OCI-LY7 (cell line): ENCODE data around the gene KIAA0232. TPM values are rescaled to one million over a fixed set of nuclear protein-coding genes. Genes with fewer than 3 reads are reported as not detected.

Experiments
- BruUV-seq: library from RNA; stranded (reverse); fragments of 400-500 nt; replicated peaks from 2 replicates; lab custom pipeline; 2021; lab: Mats Ljungman, UMichigan
- CTCF ChIA-PET: fragments of 300-600 bp; sonication (Branson Sonifier 250); formaldehyde crosslinking; loops from one replicate; lab custom pipeline; 2022; ENCODE audit warnings: antibody characterized with exemption; ENCODE audit not compliant: unreplicated experiment; lab: Charles Lee
- POLR2A ChIA-PET: fragments of 300-600 bp; sonication (Branson Sonifier 250); formaldehyde crosslinking; loops from one replicate; lab custom pipeline; 2022; ENCODE audit warnings: antibody characterized with exemption; lab: Charles Lee
- DNase-seq: peaks from one replicate; pipeline ENCODE4 v3.0.0-alpha.2; 2015; ENCODE audit warnings: low spot score
- H2AFZ ChIP-seq: fragments of 200-600 bp; sonication (generic), shearing (Covaris generic); 2 replicates; pipeline ENCODE4 v1.6.1; 2014; ENCODE audit warnings: mild to moderate bottlenecking, antibody characterized with exemption, low read length, moderate library complexity
- H3K27ac ChIP-seq: fragments of 200-600 bp; sonication (generic); 2 replicates; pipeline ENCODE4 v1.5.1; 2014; ENCODE audit warnings: mixed run types, low read depth, mild to moderate bottlenecking, moderate library complexity, low read length, inconsistent platforms; ENCODE audit not compliant: poor library complexity, severe bottlenecking
- H3K36me3 ChIP-seq: fragments of 200-600 bp; sonication (generic); 2 replicates; pipeline ENCODE4 v1.6.1; 2014; ENCODE audit warnings: mild to moderate bottlenecking, antibody characterized with exemption, low read length, moderate library complexity, mixed read lengths; ENCODE audit not compliant: insufficient read depth
- H3K4me1 ChIP-seq: fragments of 200-600 bp; sonication (generic); 2 replicates; pipeline ENCODE4 v1.5.1; 2014; ENCODE audit warnings: mild to moderate bottlenecking, low read length; ENCODE audit not compliant: insufficient read depth, poor library complexity, severe bottlenecking
- H3K4me2 ChIP-seq: fragments of 200-600 bp; sonication (generic); 2 replicates; pipeline ENCODE4 v1.6.1; 2014; ENCODE audit warnings: mild to moderate bottlenecking, low read length
- H3K4me3 ChIP-seq: fragments of 200-600 bp; sonication (generic); 2 replicates; pipeline ENCODE4 v1.5.1; 2014; ENCODE audit warnings: mild to moderate bottlenecking, low read depth, low read length; ENCODE audit not compliant: poor library complexity, severe bottlenecking
- H3K79me2 ChIP-seq: fragments of 200-600 bp; sonication (generic); 2 replicates; pipeline ENCODE4 v1.6.1; 2016; ENCODE audit warnings: low read depth, mild to moderate bottlenecking, low read length, moderate library complexity, mixed read lengths; ENCODE audit not compliant: insufficient read depth
- H3K9me2 ChIP-seq: fragments of 200-600 bp; sonication (generic); 2 replicates; pipeline ENCODE4 v1.6.1; 2016; ENCODE audit warnings: mild to moderate bottlenecking, low read length, mixed read lengths; ENCODE audit not compliant: insufficient read depth
- H3K9me3 ChIP-seq: fragments of 200-600 bp; sonication (generic); 2 replicates; pipeline ENCODE4 v1.6.1; 2014; ENCODE audit warnings: mild to moderate bottlenecking, mixed run types, low read length, mixed read lengths
- H4K20me1 ChIP-seq: fragments of 200-600 bp; sonication (generic); 2 replicates; pipeline ENCODE4 v1.6.1; 2014; ENCODE audit warnings: mild to moderate bottlenecking, antibody characterized with exemption, low read length, moderate library complexity, mixed read lengths; ENCODE audit not compliant: insufficient read depth
- EZH2phosphoT487 ChIP-seq: fragments of 200-600 bp; sonication (generic); IDR thresholded peaks from 2 replicates; pipeline ENCODE4 v1.6.1; 2018; ENCODE audit warnings: low read depth, borderline replicate concordance, mild to moderate bottlenecking, mixed run types, antibody characterized with exemption, low read length, moderate library complexity, mixed read lengths
- intact Hi-C: fragments of 100-400 bp; cut with micrococcal nuclease; formaldehyde crosslinking; loops from one replicate; pipeline ENCODE4 v1.10.0; 2022; ENCODE audit not compliant: unreplicated experiment
- total RNA-seq, 2 experiments: library from RNA; depleted of rRNA in 1 of 2; stranded (reverse); fragments of >200 nt in 1 of 2; shearing (Covaris generic) in 1 of 2; gene quantifications; 2 replicates each; pipeline ENCODE4 v1.2.3, GENCODE V29; 2014 to 2022
- TF ChIP-seq, protein P1 (sequence below): fragments of 200-600 bp; sonication (generic); conservative IDR thresholded peaks from 2 replicates; pipeline ENCODE4 v1.5.1; 2014; ENCODE audit warnings: mild to moderate bottlenecking, antibody characterized with exemption, low read length, moderate library complexity, mixed read lengths

Gene KIAA0232
- total RNA-seq, 2 experiments from 2014 or later, result 7.5 to 13.5 TPM

GRCh38 chr4:6782846-6783110 is 251 bp downstream of the KIAA0232 start:
- intact Hi-C loops, result loop anchor here (1.0 to 2.0 kb wide), 6 partner anchors 62 to 286 kb away; partner anchors contain the start of genes GRPEL1, MRFAP1 and TBC1D14
- ChIA-PET CTCF (no interaction called here), POLR2A (no interaction called here)
- Histone ChIP-seq H3K4me3 (peak overlapping the region; percentile 95), H3K9me3 (no peaks in the 10 kb centered on the region), H3K4me1 (peaks cover 18% of the 10 kb centered on the region), H3K27ac (peak overlapping the region; percentile 87), H3K36me3 (peaks cover 6% of the 10 kb centered on the region; the same call in 1 of the 2 replicates), H3K4me2 (peak overlapping the region; percentile 82), H2AFZ (peak overlapping the region; percentile 30; the same call in 1 of the 2 replicates), H3K9me2 (no peaks in the 10 kb centered on the region), H4K20me1 (peaks cover 8% of the 10 kb centered on the region; the same call in 1 of the 2 replicates), H3K79me2 (peaks cover 32% of the 10 kb centered on the region)
- TF ChIP-seq EZH2phosphoT487, result no peak
- TF ChIP-seq, protein P1, sequence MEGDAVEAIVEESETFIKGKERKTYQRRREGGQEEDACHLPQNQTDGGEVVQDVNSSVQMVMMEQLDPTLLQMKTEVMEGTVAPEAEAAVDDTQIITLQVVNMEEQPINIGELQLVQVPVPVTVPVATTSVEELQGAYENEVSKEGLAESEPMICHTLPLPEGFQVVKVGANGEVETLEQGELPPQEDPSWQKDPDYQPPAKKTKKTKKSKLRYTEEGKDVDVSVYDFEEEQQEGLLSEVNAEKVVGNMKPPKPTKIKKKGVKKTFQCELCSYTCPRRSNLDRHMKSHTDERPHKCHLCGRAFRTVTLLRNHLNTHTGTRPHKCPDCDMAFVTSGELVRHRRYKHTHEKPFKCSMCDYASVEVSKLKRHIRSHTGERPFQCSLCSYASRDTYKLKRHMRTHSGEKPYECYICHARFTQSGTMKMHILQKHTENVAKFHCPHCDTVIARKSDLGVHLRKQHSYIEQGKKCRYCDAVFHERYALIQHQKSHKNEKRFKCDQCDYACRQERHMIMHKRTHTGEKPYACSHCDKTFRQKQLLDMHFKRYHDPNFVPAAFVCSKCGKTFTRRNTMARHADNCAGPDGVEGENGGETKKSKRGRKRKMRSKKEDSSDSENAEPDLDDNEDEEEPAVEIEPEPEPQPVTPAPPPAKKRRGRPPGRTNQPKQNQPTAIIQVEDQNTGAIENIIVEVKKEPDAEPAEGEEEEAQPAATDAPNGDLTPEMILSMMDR, result no peak
- DNase-seq, result no peak
- no TSS peak for BruUV-seq

- Histone ChIP-seq H3K79me2 (peaks cover 32% of the 10 kb centered on the region), H3K9me3 (no peaks in the 10 kb centered on the region), H2AFZ (peak overlapping the region; percentile 30; the same call in 1 of the 2 replicates), H3K4me2 (peak overlapping the region; percentile 84), H4K20me1 (peaks cover 8% of the 10 kb centered on the region; the same call in 1 of the 2 replicates), H3K4me1 (peaks cover 18% of the 10 kb centered on the region), H3K4me3 (peak overlapping the region; percentile 95), H3K9me2 (no peaks in the 10 kb centered on the region), H3K27ac (peak overlapping the region; percentile 87), H3K36me3 (peaks cover 6% of the 10 kb centered on the region; the same call in 1 of the 2 replicates)
- no TSS peak for BruUV-seq
- TF ChIP-seq, protein P1, result peak; percentile 51; the same call in 1 of the 2 replicates
- TF ChIP-seq EZH2phosphoT487, result no peak
- CTCF ChIA-PET, result no interaction called here
- peak; percentile 87 for DNase-seq
- intact Hi-C loops, result loop anchor here (1.0 to 2.0 kb wide), 6 partner anchors 63 to 285 kb away; partner anchors contain the start of genes GRPEL1, MRFAP1 and TBC1D14
- POLR2A ChIA-PET, result interaction anchor here (0.7 to 1.6 kb wide), 2 partner anchors 12 to 399 kb away, joined by 5 read pairs; no protein-coding TSS in a partner anchor
Observed at GRCh38 chr4:6783111-6783981, 819 bp downstream of the KIAA0232 start.
